HG03575 (cell line): ENCODE measurements around the gene IGF2BP1.

Experiments
- ATAC-seq: cut with Tn5 transposase; IDR thresholded peaks from one replicate; pipeline ENCODE4 v1.9.1; 2021; ENCODE audit not compliant: unreplicated experiment, insufficient number of reproducible peaks, low FRiP score; ENCODE audit errors: extremely low read depth

Gene IGF2BP1

GRCh38 chr17:48997103-48997826 is at the start of gene IGF2BP1:
TSS of gene IGF2BP1 (plus strand) at chr17:48997385. CDS start at chr17:48997746, 361 bp downstream.
- ATAC-seq: no peak

- no peak for ATAC-seq
Observed at GRCh38 chr17:48951572-48951971, 45.6 kb upstream of the IGF2BP1 start.

GRCh38 chr17:48952904-48953303 is 44.3 kb upstream of the IGF2BP1 start:
- no peak for ATAC-seq

- ATAC-seq: no peak
Observed at GRCh38 chr17:48954300-48954755, 42.9 kb upstream of the IGF2BP1 start.

GRCh38 chr17:48960834-48961515 is 36.2 kb upstream of the IGF2BP1 start:
- no peak for ATAC-seq

GRCh38 chr17:48961516-48962233 is 35.5 kb upstream of the IGF2BP1 start:
- ATAC-seq: no peak

GRCh38 chr17:48970224-48970623 is 27.0 kb upstream of the IGF2BP1 start:
- ATAC-seq: no peak

GRCh38 chr17:48970865-48971687 is 26.1 kb upstream of the IGF2BP1 start:
- ATAC-seq: no peak

- no peak for ATAC-seq
Observed at GRCh38 chr17:48972749-48973097, 24.5 kb upstream of the IGF2BP1 start.

GRCh38 chr17:48973806-48974205 is 23.4 kb upstream of the IGF2BP1 start:
- ATAC-seq: no peak

- ATAC-seq: no peak
Observed at GRCh38 chr17:48981927-48982539, 15.2 kb upstream of the IGF2BP1 start.

GRCh38 chr17:48985436-48986245 is 11.5 kb upstream of the IGF2BP1 start:
- ATAC-seq: no peak

GRCh38 chr17:48989100-48989499 is 8.1 kb upstream of the IGF2BP1 start:
- no peak for ATAC-seq

GRCh38 chr17:48990882-48991357 is 6.3 kb upstream of the IGF2BP1 start:
- no peak for ATAC-seq

GRCh38 chr17:48992444-48992843 is 4.7 kb upstream of the IGF2BP1 start:
- no peak for ATAC-seq

GRCh38 chr17:48993305-48993704 is 3.9 kb upstream of the IGF2BP1 start:
- no peak for ATAC-seq

GRCh38 chr17:48993951-48994350 is 3.2 kb upstream of the IGF2BP1 start:
- ATAC-seq: no peak
